ENCODE results near the gene DPYD. TPM values are rescaled to one million over a fixed set of nuclear protein-coding genes. Genes with fewer than 3 reads are reported as not detected.
A peak's percentile ranks its signal among the peaks of the same experiment; 100 is the strongest.

The DPYD gene
- total RNA-seq, 2 donors from 2014 or later: 9.2 to 17.5 TPM

DNA sequence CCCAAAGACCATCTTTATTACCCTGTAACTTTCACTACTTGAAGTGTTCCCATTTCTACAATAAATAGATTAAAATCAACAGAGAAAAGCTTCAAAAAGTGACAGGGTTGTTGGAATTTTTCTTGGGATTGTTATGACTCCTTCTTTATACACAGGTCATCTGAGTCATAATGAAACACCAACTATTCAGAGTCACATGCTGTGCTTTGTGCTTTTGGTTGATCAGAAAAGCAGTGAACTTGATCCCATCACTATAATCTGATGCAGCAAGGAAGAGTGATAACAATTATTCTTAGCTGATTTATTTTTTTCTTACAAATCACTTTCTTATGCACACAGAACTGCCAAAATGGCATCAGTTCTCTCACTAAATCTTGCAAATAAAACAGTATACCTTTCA, 776.3 kb downstream of the DPYD start:
- Mint-ChIP-seq H3K9me3 (no peaks in the 10 kb centered on the region), H3K4me1 (peaks cover 20% of the 10 kb centered on the region), H3K36me3 (ENCODE audit: low read depth) (no peaks in the 10 kb centered on the region), H3K27me3 (ENCODE audit: insufficient read depth) (peaks cover 2% of the 10 kb centered on the region), H3K4me3 (no peak overlapping the region), H3K27ac (no peak overlapping the region)
- Histone ChIP-seq H3K9me3 (ENCODE audit: control insufficient read depth, low read length) (no peaks in the 10 kb centered on the region), H3K27ac (ENCODE audit: low read depth, low read length) (peak overlapping the region; percentile 84), H3K27me3 (ENCODE audit: control insufficient read depth, insufficient read depth, low read length, poor library complexity, severe bottlenecking) (no peaks in the 10 kb centered on the region), H3K4me3 (ENCODE audit: low read length) (no peak overlapping the region), H3K4me1 (ENCODE audit: control insufficient read depth, insufficient read depth, low read length) (no peaks in the 10 kb centered on the region), H3K36me3 (ENCODE audit: control insufficient read depth, insufficient read depth, low read length) (no peaks in the 10 kb centered on the region), H3K9ac (ENCODE audit: extremely low read depth, low read length, poor library complexity, severe bottlenecking) (no peak overlapping the region)
- TF ChIP-seq, protein P1, sequence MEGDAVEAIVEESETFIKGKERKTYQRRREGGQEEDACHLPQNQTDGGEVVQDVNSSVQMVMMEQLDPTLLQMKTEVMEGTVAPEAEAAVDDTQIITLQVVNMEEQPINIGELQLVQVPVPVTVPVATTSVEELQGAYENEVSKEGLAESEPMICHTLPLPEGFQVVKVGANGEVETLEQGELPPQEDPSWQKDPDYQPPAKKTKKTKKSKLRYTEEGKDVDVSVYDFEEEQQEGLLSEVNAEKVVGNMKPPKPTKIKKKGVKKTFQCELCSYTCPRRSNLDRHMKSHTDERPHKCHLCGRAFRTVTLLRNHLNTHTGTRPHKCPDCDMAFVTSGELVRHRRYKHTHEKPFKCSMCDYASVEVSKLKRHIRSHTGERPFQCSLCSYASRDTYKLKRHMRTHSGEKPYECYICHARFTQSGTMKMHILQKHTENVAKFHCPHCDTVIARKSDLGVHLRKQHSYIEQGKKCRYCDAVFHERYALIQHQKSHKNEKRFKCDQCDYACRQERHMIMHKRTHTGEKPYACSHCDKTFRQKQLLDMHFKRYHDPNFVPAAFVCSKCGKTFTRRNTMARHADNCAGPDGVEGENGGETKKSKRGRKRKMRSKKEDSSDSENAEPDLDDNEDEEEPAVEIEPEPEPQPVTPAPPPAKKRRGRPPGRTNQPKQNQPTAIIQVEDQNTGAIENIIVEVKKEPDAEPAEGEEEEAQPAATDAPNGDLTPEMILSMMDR (conservative IDR thresholded peaks at IDR 0.05): no peak
- DNase-seq: no peak

DNA sequence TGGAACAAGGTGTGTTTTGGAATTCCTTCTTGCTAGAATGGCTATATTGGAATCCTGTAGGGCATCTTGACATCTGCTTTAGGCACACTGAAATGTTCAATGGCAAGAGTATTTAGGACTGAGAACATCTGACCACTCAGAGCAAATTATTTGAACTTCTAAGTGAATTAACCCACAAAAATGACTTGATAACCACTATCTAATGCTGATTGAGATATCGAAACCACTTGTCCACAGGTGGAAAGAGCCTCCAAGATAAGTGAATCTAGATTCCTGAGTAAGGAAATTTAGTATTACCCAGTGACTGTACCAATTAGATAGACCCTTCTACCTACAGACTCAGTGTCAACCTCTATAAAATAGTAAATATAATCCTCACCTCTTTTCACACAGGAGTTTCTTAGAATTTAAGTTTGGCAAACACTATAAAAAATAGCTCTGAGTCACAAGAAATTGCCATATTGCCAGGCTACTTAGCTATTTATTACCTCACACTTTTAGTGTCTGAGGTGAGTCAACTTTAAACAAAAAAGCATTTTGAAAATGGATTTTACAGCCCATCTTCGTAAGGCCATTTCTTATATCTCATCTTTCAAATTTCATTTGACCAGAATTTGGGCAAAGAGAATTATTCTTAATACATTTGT, 777.5 kb downstream of the DPYD start:
- no peaks in the 10 kb centered on the region for H3K36me3 ChIP-seq (ENCODE audit: control insufficient read depth, insufficient read depth, low read length)
- WGBS, 2 experiments (ENCODE audit: insufficient coverage in 1 of 2, insufficient read length in 1 of 2): 94% methylated on average over 2 of the region's 2 CpGs; no CpG with 5 or more reads in 1 of the 2 experiments
- DNase-seq: no peak
- TF ChIP-seq, protein P1 (conservative IDR thresholded peaks at IDR 0.05): no peak
- H3K27ac Mint-ChIP-seq: no peak overlapping the region
- H3K4me3 Mint-ChIP-seq: no peak overlapping the region
- H3K36me3 Mint-ChIP-seq (ENCODE audit: low read depth): no peaks in the 10 kb centered on the region
- peaks cover 4% of the 10 kb centered on the region for H3K4me1 ChIP-seq (ENCODE audit: control insufficient read depth, insufficient read depth, low read length)
- H3K9me3 Mint-ChIP-seq: no peaks in the 10 kb centered on the region
- H3K27ac ChIP-seq (ENCODE audit: low read depth, low read length): no peak overlapping the region
- no peak overlapping the region for H3K9ac ChIP-seq (ENCODE audit: extremely low read depth, low read length, poor library complexity, severe bottlenecking)
- H3K9me3 ChIP-seq (ENCODE audit: control insufficient read depth, low read length): no peaks in the 10 kb centered on the region
- peaks cover 24% of the 10 kb centered on the region for H3K4me1 Mint-ChIP-seq
- H3K27me3 Mint-ChIP-seq (ENCODE audit: insufficient read depth): peaks cover 2% of the 10 kb centered on the region
- no peak overlapping the region for H3K4me3 ChIP-seq (ENCODE audit: low read length)
- H3K27me3 ChIP-seq (ENCODE audit: control insufficient read depth, insufficient read depth, low read length, poor library complexity, severe bottlenecking): no peaks in the 10 kb centered on the region

DNA sequence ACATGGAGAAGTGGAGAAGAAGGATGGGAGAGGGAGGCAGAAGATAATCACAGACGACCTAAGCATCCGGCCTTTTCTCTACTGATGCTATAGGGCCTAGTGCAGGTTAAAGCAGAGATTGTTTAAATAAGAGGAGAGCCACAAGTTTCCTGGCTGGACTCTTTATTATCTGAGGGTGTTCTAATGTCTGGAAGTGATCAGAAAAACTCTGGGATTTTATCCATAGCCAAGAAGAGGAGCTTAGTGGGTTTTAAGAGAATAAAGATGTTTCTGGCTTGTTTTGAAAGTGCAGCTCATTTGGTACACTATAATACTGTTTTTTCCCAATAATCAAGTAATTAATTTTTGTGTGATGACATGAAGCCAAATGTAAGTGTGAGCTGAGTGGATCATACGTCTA, 780.2 kb downstream of the DPYD start:
- H3K27me3 ChIP-seq (ENCODE audit: control insufficient read depth, insufficient read depth, low read length, poor library complexity, severe bottlenecking): no peaks in the 10 kb centered on the region
- H3K4me1 ChIP-seq (ENCODE audit: control insufficient read depth, insufficient read depth, low read length): peaks cover 8% of the 10 kb centered on the region
- H3K27ac ChIP-seq (ENCODE audit: low read depth, low read length): no peak overlapping the region
- Mint-ChIP-seq H3K27ac (no peak overlapping the region), H3K4me3 (no peak overlapping the region), H3K4me1 (peaks cover 18% of the 10 kb centered on the region), H3K9me3 (no peaks in the 10 kb centered on the region), H3K27me3 (ENCODE audit: insufficient read depth) (peaks cover 6% of the 10 kb centered on the region), H3K36me3 (ENCODE audit: low read depth) (no peaks in the 10 kb centered on the region)
- H3K4me3 ChIP-seq (ENCODE audit: low read length): no peak overlapping the region
- TF ChIP-seq, protein P1 (conservative IDR thresholded peaks at IDR 0.05): no peak
- DNase-seq: no peak
- H3K9ac ChIP-seq (ENCODE audit: extremely low read depth, low read length, poor library complexity, severe bottlenecking): no peak overlapping the region
- H3K36me3 ChIP-seq (ENCODE audit: control insufficient read depth, insufficient read depth, low read length): no peaks in the 10 kb centered on the region
- WGBS, 2 experiments (ENCODE audit: insufficient coverage in 1 of 2, insufficient read length in 1 of 2): 93 to 100% methylated on average over 3 of the region's 3 CpGs
- H3K9me3 ChIP-seq (ENCODE audit: control insufficient read depth, low read length): no peaks in the 10 kb centered on the region

Measured in endodermal cell (in vitro differentiated cells).